Middle frontal gyrus (tissue), 1 donor: ENCODE data around the gene DLG2.

Source experiments
- DNase-seq: peaks from one replicate; pipeline ENCODE4 v3.0.0-alpha.2; 2015; ENCODE audit warnings: low spot score; ENCODE audit errors: extremely low spot score

Gene DLG2

GRCh38 chr11:84503503-84503902 is 1123.6 kb downstream of the DLG2 start:
- no peak for DNase-seq

GRCh38 chr11:84501750-84502149 is 1125.4 kb downstream of the DLG2 start:
- no peak for DNase-seq

- no peak for DNase-seq
Measured at GRCh38 chr11:84497981-84498411, 1129.1 kb downstream of the DLG2 start.

- DNase-seq: no peak
Measured at GRCh38 chr11:84497181-84497580, 1130.0 kb downstream of the DLG2 start.

- DNase-seq: no peak
Measured at GRCh38 chr11:84496122-84496521, 1131.0 kb downstream of the DLG2 start.

- DNase-seq: no peak
Measured at GRCh38 chr11:84480131-84480530, 1147.0 kb downstream of the DLG2 start.

GRCh38 chr11:84476581-84476980 is 1150.6 kb downstream of the DLG2 start:
- no peak for DNase-seq

- no peak for DNase-seq
Measured at GRCh38 chr11:84471501-84471900, 1155.6 kb downstream of the DLG2 start.

GRCh38 chr11:84468235-84468634 is 1158.9 kb downstream of the DLG2 start:
- no peak for DNase-seq

- peak; percentile 22 for DNase-seq
Measured at GRCh38 chr11:84465040-84465439, 1162.1 kb downstream of the DLG2 start.

- no peak for DNase-seq
Measured at GRCh38 chr11:84455691-84456090, 1171.5 kb downstream of the DLG2 start.

GRCh38 chr11:84452211-84452610 is 1174.9 kb downstream of the DLG2 start:
- DNase-seq: no peak

GRCh38 chr11:84438565-84438964 is 1188.6 kb downstream of the DLG2 start:
- DNase-seq: no peak

- peak; percentile 11 for DNase-seq
Measured at GRCh38 chr11:84437071-84437980, 1189.8 kb downstream of the DLG2 start.

GRCh38 chr11:84430661-84431060 is 1196.5 kb downstream of the DLG2 start:
- no peak for DNase-seq

GRCh38 chr11:84425673-84426072 is 1201.5 kb downstream of the DLG2 start:
- no peak for DNase-seq

- DNase-seq: no peak
Measured at GRCh38 chr11:84420271-84420670, 1206.9 kb downstream of the DLG2 start.

GRCh38 chr11:84419616-84420015 is 1207.5 kb downstream of the DLG2 start:
- DNase-seq: no peak

GRCh38 chr11:84414920-84415319 is 1212.2 kb downstream of the DLG2 start:
- no peak for DNase-seq

- DNase-seq: no peak
Measured at GRCh38 chr11:84413549-84413948, 1213.6 kb downstream of the DLG2 start.

GRCh38 chr11:84412862-84413261 is 1214.3 kb downstream of the DLG2 start:
- DNase-seq: no peak

GRCh38 chr11:84408946-84409411 is 1218.2 kb downstream of the DLG2 start:
- no peak for DNase-seq

GRCh38 chr11:84407091-84407490 is 1220.1 kb downstream of the DLG2 start:
- DNase-seq: no peak
